IPS DF 6.9 (cell line): ENCODE results near the gene C1orf94.

Experiments
- DNase-seq: peaks from one replicate; pipeline ENCODE4 v3.0.0-alpha.2; 2013; ENCODE audit warnings: low read depth, low spot score
- H3K27ac ChIP-seq: one replicate; pipeline ENCODE4 v1.5.1; 2013; ENCODE audit warnings: low read length, control low read depth
- H3K27me3 ChIP-seq: 2 replicates; pipeline ENCODE4 v1.6.1; 2013; ENCODE audit warnings: mild to moderate bottlenecking, low read length; ENCODE audit not compliant: control insufficient read depth, insufficient read depth
- H3K36me3 ChIP-seq: 2 replicates; pipeline ENCODE4 v1.6.1; 2013; ENCODE audit warnings: low read length; ENCODE audit not compliant: control insufficient read depth, insufficient read depth
- H3K4me1 ChIP-seq: 2 replicates; pipeline ENCODE4 v1.6.1; 2013; ENCODE audit warnings: low read length; ENCODE audit not compliant: control insufficient read depth, insufficient read depth
- H3K4me3 ChIP-seq: 2 replicates; pipeline ENCODE4 v1.5.1; 2013; ENCODE audit warnings: mild to moderate bottlenecking, low read length
- H3K9me3 ChIP-seq: 2 replicates; pipeline ENCODE4 v1.6.1; 2013; ENCODE audit warnings: low read length, inconsistent platforms; ENCODE audit not compliant: control insufficient read depth, insufficient read depth
- WGBS: extraction: QIAGEN DNeasy Blood & Tissue Kit; methylation state at CpG from one replicate; pipeline ENCODE4 v1.1.7; 2013; ENCODE audit warnings: mixed read lengths, missing lambda C conversion rate; ENCODE audit not compliant: insufficient read length, insufficient coverage; 5-methylcytosine and 5-hydroxymethylcytosine counted together

The C1orf94 gene

DNA sequence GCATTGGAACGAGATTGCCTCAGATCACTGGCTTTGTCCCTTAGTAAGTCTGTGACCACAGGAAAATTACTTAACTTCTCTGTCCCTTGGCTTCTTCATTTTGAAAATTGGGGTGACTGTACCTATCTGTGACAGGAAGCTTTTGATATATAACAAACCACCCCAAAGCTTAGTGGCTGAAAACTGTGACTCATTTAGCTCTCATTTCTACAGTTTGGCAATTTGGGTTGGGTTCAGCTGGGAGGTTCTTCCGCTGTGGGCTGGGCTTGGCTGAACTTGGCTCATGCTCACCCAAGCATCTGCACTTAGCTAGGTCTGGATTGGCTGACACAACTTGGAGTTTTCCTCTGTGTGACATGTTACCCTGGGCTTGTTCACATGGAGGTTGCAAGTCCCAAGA, 14.0 kb downstream of the C1orf94 start:
- no peaks in the 10 kb centered on the region for H3K36me3 ChIP-seq
- H3K27ac ChIP-seq = no peak overlapping the region
- WGBS = no CpG with 5 or more reads among the region's 2 CpGs
- peaks cover 8% of the 10 kb centered on the region for H3K4me1 ChIP-seq
- DNase-seq = no peak
- H3K27me3 ChIP-seq = no peaks in the 10 kb centered on the region
- H3K9me3 ChIP-seq = no peaks in the 10 kb centered on the region
- no peak overlapping the region for H3K4me3 ChIP-seq

- H3K36me3 ChIP-seq = no peaks in the 10 kb centered on the region
Measured at GRCh38 chr1:34192621-34193020, 15.9 kb downstream of the C1orf94 start.

GRCh38 chr1:34199927-34200326, 23.2 kb downstream of the C1orf94 start:
- no peak for DNase-seq
- Histone ChIP-seq H3K9me3 (no peaks in the 10 kb centered on the region), H3K27ac (no peak overlapping the region), H3K27me3 (no peaks in the 10 kb centered on the region), H3K4me1 (no peaks in the 10 kb centered on the region), H3K4me3 (no peak overlapping the region), H3K36me3 (no peaks in the 10 kb centered on the region)
- WGBS = no CpG with 5 or more reads among the region's 1 CpG

More at GRCh38 chr1:34192621-34193020, 15.9 kb downstream of the C1orf94 start:
- H3K27ac ChIP-seq = no peak overlapping the region
- H3K27me3 ChIP-seq = no peaks in the 10 kb centered on the region
- H3K4me1 ChIP-seq = peaks cover 8% of the 10 kb centered on the region; the same call in 1 of the 2 replicates
- DNase-seq = no peak
- no peaks in the 10 kb centered on the region for H3K9me3 ChIP-seq
- no peak overlapping the region for H3K4me3 ChIP-seq
- no CpG with 5 or more reads among the region's 3 CpGs for WGBS

DNA sequence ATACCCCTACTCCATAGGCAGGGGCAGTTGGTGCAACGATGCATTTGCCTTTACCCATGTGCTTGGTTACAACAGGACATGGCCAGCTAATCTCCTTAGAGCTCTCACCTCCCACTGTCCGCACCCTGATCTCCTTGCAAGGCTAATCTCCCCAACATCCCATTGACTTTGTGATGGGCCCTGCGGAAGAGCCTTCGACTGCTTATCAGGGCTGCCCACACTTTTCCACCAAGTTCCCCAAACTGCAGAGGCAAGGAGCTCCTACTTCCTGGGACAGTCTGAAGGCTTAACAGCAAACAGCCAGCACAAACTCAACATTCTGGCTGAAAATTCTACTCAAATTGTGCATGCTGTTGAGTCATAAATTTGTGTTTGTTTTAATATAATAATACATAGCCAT, 36.0 kb downstream of the C1orf94 start:
- no CpG with 5 or more reads among the region's 4 CpGs for whole genome bisulfite sequencing
- H3K4me3 ChIP-seq = no peak overlapping the region
- DNase-seq = no peak

GRCh38 chr1:34213956-34214355, 37.2 kb downstream of the C1orf94 start:
- H3K36me3 ChIP-seq = no peaks in the 10 kb centered on the region
- no peaks in the 10 kb centered on the region; the same call in 1 of the 2 replicates for H3K4me1 ChIP-seq
- no peak overlapping the region for H3K4me3 ChIP-seq
- no peak for DNase-seq
- no peak overlapping the region for H3K27ac ChIP-seq
- WGBS = no CpG with 5 or more reads among the region's 3 CpGs
- no peaks in the 10 kb centered on the region for H3K9me3 ChIP-seq
- H3K27me3 ChIP-seq = no peaks in the 10 kb centered on the region

More for the DNA sequence above, 36.0 kb downstream of the C1orf94 start:
- H3K36me3 ChIP-seq = no peaks in the 10 kb centered on the region
- no peak overlapping the region for H3K27ac ChIP-seq
- H3K27me3 ChIP-seq = no peaks in the 10 kb centered on the region
- no peaks in the 10 kb centered on the region; the same call in 1 of the 2 replicates for H3K4me1 ChIP-seq
- no peaks in the 10 kb centered on the region for H3K9me3 ChIP-seq

DNA sequence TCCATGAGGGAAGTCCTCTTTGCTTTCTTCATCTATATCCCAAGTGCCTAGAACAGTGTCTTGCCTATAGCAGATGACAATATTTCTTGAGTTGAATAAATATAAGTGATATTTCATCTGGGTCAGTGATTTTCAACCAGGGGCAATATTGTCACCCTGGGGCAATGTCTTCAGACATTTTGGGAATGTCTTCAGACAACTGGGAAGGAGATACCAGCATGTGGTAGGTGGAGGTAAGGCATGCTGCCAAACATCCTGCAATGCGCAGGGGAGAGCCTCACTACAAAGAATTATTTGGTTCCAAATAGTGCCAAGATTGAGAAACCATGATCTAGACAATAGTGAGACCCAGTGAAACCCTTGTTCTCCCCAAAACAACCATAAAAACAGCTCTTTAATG, 54.7 kb downstream of the C1orf94 start:
- no peaks in the 10 kb centered on the region for H3K36me3 ChIP-seq
- no peak for DNase-seq
- H3K9me3 ChIP-seq = no peaks in the 10 kb centered on the region
- no peak overlapping the region for H3K27ac ChIP-seq
- no peak overlapping the region for H3K4me3 ChIP-seq
- H3K4me1 ChIP-seq = no peaks in the 10 kb centered on the region
- no CpG with 5 or more reads among the region's 1 CpG for WGBS
- no peaks in the 10 kb centered on the region for H3K27me3 ChIP-seq

- no peak overlapping the region for H3K27ac ChIP-seq
- no peaks in the 10 kb centered on the region for H3K9me3 ChIP-seq
- no CpG with 5 or more reads among the region's 2 CpGs for WGBS
- H3K36me3 ChIP-seq = no peaks in the 10 kb centered on the region
- H3K27me3 ChIP-seq = no peaks in the 10 kb centered on the region
- DNase-seq = no peak
- H3K4me3 ChIP-seq = no peak overlapping the region
- no peaks in the 10 kb centered on the region for H3K4me1 ChIP-seq
Measured at GRCh38 chr1:34235594-34235993, 58.9 kb downstream of the C1orf94 start.

- no peak overlapping the region for H3K4me3 ChIP-seq
- H3K36me3 ChIP-seq = no peaks in the 10 kb centered on the region
- no peaks in the 10 kb centered on the region for H3K4me1 ChIP-seq
- no peaks in the 10 kb centered on the region for H3K9me3 ChIP-seq
- no peak overlapping the region for H3K27ac ChIP-seq
- no peak for DNase-seq
- H3K27me3 ChIP-seq = no peaks in the 10 kb centered on the region
- WGBS = no CpG with 5 or more reads among the region's 6 CpGs
Measured at GRCh38 chr1:34236089-34236488, 59.4 kb downstream of the C1orf94 start.

DNA sequence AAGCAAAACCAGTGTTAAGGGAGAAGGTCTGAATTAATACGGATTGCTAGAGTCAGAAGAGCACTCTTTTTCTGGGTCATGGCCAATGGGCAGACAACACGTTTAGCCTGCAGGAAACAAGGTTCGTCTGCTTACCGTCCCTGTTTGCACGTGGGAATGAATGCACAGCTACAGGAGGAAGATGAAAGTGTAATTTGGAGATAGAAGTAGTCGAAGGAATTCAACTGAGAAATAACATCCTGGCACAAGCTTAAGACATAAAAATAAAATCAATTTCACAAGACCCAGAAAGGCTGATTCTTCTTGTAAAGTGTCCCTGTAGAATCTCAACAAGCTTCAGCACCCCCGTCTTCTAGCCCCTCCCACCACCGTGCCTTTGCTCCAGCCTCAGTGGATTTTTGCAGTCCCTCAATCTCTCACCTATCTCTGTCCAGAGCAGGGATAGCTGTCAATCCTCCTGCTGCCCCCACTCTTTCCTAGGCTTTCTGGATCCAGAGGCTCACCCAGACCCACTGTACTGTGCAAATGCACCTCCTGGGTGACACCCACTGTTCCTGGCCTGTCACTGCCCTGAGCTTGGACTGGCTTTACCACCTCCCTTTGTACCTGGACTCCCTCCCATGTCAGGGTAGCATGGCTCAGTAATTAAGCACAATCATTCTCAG, 60.6 kb downstream of the C1orf94 start:
- no peak for DNase-seq
- no peak overlapping the region for H3K27ac ChIP-seq
- WGBS = no CpG with 5 or more reads among the region's 8 CpGs
- H3K36me3 ChIP-seq = no peaks in the 10 kb centered on the region
- H3K9me3 ChIP-seq = no peaks in the 10 kb centered on the region
- no peaks in the 10 kb centered on the region for H3K27me3 ChIP-seq
- no peak overlapping the region for H3K4me3 ChIP-seq
- no peaks in the 10 kb centered on the region for H3K4me1 ChIP-seq

- Histone ChIP-seq H3K4me1 (no peaks in the 10 kb centered on the region), H3K36me3 (no peaks in the 10 kb centered on the region), H3K4me3 (no peak overlapping the region), H3K27ac (no peak overlapping the region), H3K9me3 (no peaks in the 10 kb centered on the region), H3K27me3 (no peaks in the 10 kb centered on the region)
- no CpG with 5 or more reads among the region's 4 CpGs for WGBS
- DNase-seq = no peak
Measured at GRCh38 chr1:34245967-34246366, 69.3 kb downstream of the C1orf94 start.

- H3K4me1 ChIP-seq = no peaks in the 10 kb centered on the region
- no CpG with 5 or more reads among the region's 3 CpGs for WGBS
- H3K9me3 ChIP-seq = no peaks in the 10 kb centered on the region
- no peaks in the 10 kb centered on the region for H3K36me3 ChIP-seq
- H3K27ac ChIP-seq = no peak overlapping the region
- no peak overlapping the region for H3K4me3 ChIP-seq
- H3K27me3 ChIP-seq = no peaks in the 10 kb centered on the region
- DNase-seq = no peak
Measured at GRCh38 chr1:34250342-34250741, 73.6 kb downstream of the C1orf94 start.
